Forelimb muscle (tissue), 1 donor: ENCODE data around the gene TBC1D14. TPM values are rescaled to one million over a fixed set of nuclear protein-coding genes. Genes with fewer than 3 reads are reported as not detected.
"Not testable (repeated sequence)": the region's sequence is repeated elsewhere in the genome, so short reads cannot be mapped to it uniquely, and the experiment has no call there.

Experiments used
- DNase-seq: peaks from one replicate; pipeline ENCODE4 v3.0.0-alpha.2; 2013; ENCODE audit warnings: low read depth
- polyA plus RNA-seq: library from polyadenylated mRNA; unstranded; fragments of 120-200 nt; gene quantifications from one replicate; pipeline ENCODE4 v1.2.1, GENCODE V29; 2013; ENCODE audit not compliant: insufficient read length

The TBC1D14 gene
- polyA plus RNA-seq, 1 donor: 37.0 TPM

DNA sequence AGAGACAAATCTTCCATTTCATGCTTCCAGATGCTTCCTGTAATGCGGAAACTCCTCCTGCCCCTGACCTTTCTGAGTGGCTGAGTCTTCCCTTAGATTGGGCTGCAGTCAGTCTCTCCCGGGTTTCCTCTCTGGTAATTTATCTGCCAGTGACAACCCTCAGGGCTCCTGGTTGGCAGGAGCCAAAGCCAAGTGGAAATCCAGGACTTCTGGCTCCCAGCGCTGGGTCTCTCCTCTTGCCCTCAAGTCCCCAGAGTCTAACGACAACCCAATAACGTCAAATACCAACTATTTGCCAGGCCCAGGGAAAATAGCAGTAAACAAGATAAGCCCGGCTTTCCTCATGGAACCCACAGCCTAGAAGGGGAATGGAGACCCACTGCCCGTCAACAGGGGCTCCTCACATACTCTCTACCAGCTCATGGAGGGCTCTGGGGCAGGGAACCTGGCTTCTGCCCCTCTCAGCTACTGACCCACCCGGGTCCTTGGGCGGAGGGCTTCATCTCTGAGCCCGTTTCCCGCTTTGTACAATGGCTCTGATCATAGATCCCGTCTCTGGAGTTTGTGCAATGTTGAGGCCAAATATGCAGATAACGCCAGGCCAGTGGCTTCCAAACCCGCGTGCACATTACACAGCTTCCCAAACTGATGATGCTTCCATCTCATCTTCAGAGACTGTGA, 1.1 kb upstream of the TBC1D14 start:
- DNase-seq: no peak

DNA sequence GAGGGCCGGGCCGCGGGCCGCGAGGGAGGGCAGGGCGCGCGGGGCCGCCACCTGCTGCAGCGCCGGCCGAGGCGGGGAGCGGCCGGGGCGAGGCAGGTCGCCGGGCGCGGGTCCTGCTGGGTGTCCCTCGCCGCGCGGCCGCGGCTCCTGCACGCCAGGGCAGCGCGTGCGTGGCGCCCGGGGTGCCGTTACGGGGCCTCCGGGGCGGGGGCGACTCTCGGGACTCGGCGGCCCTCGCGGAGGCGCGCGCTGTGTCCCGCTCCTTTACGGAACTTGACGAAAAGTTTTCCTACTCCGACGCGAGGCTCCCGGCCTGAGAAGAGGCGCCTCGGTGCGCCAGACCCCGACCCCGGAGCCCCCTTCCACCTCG, 329 bp downstream of the TBC1D14 start:
- no peak for DNase-seq

DNA sequence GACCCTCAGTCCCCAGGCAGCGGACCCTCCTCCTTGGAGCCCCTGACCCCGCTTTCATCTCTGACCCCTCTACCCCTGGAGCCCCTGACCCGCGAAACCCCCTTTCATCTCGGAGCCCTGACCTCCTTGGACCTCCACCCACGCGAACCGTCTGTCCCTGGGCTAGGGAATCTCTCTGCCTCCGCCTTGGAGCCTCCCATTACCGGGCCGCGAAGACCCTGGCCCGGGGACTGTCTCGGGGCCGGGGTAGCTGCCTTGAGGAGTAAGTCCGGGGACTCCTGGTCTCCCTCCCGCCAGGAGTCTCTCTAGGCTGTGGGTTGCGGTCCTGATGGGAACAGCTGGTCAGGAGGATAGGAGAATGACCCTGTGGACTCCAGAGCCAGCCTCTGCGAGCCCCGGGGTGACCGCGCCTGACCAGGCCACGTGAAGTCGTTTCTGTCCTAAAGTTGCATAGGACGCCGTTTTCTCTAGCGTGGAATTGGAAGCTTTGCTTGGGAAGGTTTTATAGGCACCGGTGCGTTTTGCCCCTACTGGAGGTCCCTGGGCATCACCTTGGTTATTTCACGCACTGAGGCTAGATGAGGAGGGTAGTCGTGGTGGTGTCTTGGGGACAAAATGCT, 824 bp downstream of the TBC1D14 start:
- DNase-seq: no peak

DNA sequence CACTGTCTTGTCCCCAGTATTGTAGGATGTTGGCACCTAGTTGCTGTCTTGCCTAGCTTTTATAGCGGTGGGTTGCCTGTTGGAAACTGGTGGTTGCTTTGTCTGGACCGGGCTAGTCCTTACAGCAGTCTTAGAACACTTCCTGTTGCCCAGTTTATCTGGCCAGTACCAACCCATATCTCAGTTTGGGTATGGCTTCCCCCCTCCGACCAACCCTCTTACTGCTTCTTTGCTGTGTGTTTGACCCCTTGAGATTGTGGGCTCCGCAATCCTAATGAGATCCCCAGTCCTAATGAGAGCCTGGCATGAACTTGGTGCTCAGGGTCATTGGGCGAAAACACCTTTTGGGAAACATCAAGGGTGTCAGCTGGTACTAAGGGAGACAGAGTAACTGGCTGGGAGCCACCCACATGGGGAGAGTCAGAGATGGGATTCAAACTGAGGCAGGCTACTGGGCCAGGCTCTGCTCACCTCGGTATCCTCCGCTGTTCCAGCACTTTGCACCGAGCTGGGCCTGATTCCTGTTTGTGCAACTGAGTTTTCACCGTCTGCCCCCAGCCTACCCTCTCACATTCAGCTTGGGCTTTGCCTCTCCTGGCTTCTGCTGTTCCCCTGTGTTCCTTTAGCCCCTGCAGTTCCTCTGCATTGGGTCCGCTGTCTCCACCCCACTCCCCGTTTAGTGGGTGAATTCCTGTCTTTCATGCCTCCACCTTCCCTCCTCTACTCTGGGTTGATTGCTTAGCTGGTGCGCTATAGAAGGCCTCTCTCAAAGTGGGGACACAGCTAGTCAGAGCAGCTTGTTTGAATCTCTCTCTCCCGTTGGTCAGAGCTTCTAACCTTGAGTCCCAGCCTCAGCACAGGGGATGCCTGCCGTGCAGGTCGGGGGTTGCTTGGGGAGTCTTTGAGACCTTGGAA, 1.6 kb downstream of the TBC1D14 start:
- DNase-seq: no peak

DNA sequence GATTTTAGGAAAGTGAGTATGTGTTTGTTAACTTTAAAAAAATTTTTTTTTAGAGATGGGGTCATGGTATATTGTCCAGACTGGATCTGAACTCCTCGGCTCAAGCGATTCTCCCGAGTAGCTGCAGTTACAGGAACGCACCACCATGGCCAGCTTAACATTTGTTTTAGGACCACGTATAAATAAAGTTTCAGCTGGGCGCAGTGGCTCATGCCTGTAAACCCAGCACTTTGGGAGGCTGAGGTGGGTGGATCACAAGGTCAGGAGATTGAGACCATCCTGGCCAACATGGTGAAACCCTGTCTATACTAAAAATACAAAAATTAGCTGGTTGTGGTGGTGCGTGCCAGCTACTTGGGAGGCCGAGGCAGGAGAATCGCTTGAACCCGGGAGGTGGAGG, 2.3 kb downstream of the TBC1D14 start:
- not testable (repeated sequence) for DNase-seq

DNA sequence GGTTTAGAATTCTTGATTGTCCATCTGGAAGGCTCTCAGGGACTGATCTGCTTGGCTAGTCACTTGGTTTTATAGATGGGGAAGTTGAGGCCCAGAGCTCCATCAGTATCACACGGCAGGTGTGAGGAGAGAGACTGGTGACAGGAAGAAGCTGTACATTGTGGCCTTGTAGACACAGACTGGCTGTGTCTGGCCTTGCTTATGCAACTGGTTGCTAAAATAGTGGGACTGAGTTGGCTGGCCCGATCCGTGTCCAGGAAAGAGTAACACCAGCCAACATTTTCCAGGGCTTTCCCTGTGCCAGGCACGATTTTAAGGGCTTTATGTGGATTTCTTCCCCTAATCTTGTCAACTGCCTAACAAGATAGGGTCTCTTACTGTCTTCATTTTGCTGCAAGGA, 2.8 kb downstream of the TBC1D14 start:
- no peak for DNase-seq

DNA sequence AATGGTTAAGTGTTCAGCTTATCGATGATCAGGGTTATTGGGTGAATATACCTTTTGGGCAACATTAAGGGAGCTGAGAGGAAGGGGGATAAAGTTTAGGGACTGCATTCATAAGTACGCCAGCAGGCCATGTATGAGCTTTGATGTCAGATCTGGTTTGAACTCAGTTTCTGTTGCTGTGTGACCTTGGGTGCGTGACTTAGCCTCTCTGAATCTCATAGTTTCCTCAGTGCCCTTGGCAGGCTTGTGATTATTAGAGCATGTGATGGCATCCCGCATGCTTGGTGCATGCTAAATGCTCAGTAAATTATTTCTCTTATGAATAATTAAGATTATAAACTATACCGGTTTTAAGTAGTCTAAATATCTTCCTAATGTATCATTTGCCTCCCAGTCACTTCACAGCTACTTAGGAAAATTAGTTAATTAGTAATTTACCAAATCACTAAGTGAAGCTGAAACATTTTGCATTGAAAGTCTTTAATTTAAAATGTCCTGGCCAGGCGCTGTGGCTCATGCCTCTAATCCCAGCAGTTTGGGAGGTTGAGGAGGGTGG, 3.8 kb downstream of the TBC1D14 start:
- no peak for DNase-seq

DNA sequence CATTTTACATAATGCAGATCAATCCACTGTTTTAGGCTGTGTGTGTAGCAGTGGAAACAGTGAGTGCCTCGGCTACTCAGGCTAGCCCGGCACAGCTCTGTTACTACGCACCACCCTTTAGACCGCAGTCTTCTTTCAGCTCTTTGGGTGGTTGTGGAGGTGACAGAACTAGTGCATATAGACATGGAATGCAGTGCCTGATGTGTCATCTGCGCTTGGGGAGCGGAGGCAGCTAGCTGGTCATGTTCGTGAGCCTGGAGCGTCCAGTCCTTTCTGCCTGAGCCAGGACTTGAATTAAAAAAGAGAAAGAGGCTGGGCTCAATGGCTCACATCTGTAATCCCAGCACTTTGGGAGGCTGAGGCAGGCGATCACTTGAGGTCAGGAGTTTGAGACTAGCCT, 4.8 kb downstream of the TBC1D14 start:
- no peak for DNase-seq

DNA sequence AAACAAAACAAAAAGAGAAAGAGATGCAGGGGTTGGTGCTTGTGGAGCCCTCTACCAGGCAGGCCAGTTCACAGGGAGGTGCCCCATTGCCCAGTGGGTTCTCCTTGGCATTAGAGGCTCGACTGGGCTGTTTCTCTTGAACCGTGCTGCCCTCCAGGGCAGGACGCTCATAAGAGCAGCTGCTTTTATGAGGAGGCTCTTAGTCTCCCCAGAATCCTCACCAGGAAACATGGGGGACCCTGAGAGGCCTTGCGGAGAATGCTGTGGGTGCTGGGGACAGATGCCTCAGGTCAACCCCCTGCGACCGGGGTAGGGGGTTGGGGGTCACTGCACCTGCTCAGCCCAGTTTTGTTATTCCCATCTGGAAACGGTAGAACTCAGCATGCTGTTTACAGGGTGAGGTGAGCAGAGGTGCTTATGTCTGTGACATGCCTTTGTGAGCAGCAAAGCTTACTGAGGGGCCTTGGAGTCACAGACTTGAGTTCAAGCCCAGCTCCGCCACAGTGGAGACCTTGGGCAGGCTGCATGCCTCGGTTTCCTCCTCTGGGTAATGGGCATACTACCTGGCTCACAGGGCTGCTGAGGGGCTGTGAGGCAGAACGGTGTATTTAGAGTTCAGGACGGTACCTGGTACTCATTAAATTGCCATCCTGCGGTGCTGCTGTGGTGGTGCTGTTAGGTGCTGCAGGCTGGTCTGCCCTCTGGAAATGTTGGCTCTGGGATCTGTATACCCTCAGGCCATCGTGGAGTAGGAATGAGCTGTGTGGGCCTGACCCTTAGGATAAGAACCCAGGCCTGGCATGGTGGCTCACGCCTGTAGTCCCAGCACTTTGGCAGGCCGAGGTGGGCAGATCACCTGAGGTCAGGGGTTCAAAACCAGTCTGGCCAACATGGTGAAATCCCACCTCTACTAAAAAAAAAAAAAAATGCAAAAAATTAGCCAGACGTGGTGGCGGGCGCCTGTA, 5.7 kb downstream of the TBC1D14 start:
- no peak for DNase-seq

DNA sequence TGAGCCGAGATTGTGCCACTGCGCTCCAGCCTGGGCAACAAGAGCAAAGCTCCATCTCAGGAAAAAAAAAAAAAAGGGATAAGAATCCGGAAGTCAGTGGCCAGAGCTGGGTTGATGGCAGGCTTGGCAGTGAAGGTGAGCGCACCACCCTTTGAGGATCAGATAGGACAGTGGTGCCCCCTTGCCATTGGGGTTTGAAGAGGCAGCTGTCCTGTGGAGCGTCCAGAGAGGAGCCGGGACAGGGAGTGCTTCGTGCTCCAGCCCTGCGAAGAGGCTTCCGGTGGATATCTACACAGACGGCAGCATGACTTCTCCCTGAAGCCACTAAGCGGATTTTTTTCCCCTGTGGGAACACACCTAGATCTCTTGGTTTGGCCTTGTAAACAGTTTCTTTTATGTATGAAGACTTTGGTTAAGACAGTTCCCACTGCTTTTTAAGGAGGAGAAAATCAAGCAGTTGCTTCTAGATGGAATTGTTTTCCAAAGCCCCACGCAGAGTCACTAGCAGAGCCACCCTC, 6.5 kb downstream of the TBC1D14 start:
- DNase-seq: no peak

DNA sequence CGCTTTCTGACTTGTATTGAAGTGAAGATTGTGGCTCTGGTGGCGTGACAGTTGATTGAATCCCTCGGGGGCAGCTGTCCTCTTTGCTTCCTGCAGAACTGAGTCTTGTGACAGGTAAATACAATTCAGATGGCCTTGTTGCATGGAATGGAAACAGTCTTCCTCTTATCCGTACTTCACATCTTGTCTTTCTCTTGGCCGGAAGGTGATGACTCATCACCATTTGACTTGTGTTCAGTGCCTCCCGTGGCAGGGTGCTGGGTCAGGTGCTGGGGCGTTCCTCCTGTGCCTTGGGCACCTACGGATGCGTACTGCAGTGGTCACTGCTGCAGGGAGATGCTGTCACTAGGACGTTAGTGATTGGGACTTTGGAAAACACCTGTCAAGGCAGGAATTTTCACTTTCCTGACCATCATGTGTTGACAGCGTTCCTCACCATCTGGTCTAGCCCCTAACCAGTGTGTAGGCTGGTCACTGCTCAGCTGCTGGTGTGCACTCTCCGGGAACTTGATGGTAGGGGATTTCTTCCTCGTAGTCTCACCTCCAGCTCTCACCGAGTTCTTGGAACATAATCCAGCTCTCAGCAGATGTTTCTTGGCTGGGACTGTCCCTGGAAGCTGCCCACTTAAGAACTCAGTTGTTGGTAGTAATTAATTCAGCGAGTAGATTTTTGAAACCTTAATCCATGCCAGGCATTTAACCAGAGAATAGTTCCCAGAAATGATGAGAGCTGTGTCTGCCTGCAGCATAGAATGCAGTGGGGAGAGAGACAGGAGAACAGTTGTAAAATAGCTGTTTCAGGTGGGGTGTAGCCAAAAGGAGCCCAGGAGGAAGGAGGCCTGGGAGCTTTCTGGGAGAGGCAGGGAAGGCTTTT, 7.2 kb downstream of the TBC1D14 start:
- no peak for DNase-seq

DNA sequence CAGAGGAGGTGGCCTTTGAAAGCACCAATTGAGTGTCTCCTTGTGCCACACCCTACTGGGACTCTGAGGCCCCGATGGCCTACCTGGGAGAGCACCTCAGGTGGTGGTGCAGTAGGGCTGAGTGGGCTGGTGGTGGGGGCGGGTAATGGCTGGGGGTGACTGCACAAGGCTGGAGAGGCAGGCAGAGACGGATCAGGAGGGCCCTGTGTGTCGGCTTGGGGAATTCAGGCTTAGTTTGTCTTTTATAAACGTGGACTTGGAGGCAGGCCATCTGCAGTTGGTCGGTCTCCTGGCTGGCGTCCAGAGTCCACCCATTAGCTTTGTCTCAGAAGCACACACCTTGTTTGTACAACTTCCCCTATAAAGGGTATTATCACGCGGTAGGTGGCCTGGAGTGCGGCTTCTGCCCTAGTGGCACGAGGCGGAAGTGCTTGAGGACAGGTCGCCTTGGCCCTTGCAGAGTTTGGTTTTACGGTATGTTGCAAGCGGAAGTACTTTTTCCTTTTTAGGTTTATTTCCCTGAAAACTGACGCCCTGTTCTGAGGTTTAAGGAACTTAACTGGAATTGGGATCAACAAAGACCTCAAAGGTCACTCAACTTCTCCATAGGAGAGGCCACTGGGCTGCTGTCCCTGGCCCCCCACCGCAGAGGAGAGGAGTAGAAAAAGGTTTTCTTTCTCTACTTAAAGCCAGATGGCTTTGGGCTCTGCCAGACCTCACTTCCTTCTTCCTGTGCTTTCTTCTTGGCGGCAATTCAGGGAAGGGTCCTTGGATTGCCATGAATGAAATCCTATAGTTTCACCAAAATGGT, 8.0 kb downstream of the TBC1D14 start:
- no peak for DNase-seq

DNA sequence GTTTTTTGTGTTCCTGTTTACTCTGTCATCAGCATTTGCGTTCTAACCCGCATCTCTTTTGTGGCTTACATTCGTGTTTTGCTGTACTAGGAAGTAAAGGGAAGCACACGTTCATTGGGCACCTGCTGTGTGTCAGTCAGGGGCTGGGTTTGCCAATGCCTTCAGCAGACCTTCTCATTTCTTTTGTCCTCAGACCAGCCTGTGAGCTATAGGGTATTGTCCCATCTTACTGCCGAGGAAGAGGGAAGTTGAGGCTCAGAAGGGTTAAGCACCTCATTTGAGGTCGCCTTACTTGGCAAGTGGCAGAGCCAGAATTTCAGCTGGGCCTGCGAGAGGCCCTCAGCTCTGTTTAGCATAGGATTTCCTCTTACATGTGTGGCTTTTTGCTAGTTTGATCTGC, 8.7 kb downstream of the TBC1D14 start:
- DNase-seq: no peak

DNA sequence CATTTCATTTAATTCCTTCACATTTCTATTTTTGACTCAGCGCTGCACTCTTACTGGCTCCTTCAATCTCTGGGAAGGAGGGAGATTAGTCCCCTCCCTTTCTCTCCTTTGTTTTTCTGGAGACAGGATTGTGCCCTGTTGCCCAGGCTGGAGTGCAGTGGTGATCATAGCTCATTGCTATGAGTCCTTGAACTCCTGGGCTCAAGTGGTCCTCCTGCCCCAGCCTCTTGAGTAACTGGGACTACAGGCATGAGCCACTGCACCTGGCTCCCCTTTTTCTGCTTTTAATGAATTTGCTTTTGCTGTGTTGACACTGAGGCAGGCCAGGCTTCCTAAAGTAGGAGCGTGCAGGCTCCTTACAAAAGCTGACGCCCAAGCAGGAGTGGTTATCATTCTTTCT, 10.5 kb downstream of the TBC1D14 start:
- no peak for DNase-seq

DNA sequence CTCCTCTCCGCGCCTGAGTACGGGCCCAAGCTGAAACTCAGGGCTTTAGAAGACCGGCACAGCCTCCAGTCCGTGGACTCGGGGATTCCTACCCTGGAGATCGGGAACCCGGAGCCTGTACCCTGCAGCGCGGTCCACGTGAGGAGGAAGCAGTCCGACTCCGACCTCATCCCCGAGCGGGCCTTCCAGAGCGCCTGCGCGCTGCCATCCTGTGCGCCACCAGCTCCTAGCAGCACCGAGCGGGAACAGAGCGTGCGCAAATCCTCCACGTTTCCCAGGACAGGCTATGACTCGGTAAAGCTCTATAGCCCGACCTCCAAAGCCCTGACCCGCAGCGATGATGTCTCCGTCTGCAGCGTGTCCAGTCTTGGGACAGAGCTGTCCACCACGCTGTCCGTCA, 13.9 kb downstream of the TBC1D14 start:
- DNase-seq: no peak

DNA sequence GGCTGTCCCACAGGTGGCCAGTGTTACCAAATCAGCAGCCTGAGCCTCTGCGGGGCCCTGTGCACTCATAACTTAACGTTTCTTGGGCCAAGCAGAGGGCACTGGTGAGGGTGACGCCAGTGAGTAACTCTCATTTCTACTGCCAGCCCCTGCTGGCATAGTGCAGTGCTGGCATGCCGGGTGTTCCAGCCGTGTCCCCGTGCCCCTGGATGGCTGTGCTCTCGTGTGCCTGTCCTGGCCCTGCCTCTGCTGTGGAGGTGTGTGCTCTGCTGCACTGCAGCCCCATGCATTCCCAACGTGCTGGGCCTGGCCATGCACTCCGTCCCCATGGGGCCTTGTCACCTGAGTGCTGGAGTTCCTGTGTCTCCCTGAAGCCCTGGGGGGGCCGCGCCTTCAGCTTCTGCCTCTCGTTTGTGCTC, 14.7 kb downstream of the TBC1D14 start:
- DNase-seq: no peak

DNA sequence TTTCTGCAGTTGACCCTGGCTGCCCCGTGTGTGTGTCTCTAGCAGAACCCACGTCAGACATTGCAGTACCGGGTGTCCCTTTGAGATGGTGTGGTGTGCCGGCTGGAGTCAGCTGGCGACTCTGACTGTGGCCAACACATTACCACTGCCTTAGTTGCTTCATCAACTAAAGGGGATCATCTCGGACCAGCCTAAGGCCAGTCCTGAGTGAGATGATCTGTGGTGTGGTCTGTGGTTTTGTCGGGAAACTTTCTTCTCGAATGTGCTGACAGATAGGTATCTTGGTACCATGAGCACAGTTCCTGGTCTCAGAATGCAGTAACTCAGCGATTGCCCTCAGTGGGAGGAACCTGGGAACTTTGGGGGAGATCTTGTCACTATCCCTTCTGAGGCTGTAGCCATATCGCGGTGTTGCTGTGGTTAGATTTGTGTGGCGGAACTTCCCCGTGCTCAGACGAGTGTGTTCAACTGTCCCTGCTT, 15.8 kb downstream of the TBC1D14 start:
- DNase-seq: no peak

DNA sequence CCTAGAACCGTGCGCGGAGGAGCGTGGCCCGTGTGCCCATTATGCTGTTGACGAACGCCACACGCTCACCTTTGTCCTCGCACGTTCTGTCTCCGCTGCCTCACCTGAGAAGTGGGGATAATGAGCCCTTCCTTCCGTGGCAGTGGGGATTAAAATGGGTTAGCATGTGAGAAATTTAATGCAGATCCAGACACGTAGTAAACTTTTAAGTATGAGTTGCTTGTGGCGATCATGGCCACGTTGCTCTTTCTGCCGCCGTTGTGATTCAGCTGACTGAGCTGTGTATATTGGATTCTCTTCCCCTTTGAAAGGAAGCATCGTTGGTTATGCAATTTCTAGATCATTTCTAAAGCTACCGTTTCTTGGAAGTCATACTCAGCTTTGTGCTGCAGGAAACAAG, 16.5 kb downstream of the TBC1D14 start:
- DNase-seq: no peak
